HepG2 (cell line): Measurements from ENCODE around the gene ERMARD. TPM values are rescaled to one million over a fixed set of nuclear protein-coding genes. Genes with fewer than 3 reads are reported as not detected.

Source experiments
- ATF7-NPFF ChIP-seq: sonication (generic); formaldehyde crosslinking; IDR thresholded peaks from 2 replicates; pipeline ENCODE4 v1.8.1; 2023; ENCODE audit warnings: mild to moderate bottlenecking, low read depth, missing genetic modification reagents, moderate library complexity
- BCL6 ChIP-seq: IDR thresholded peaks from 2 replicates; pipeline ENCODE4 v1.6.1; 2016; ENCODE audit warnings: missing genetic modification reagents, missing compliant biosample characterization
- CC2D1A ChIP-seq: sonication (generic); formaldehyde crosslinking; IDR thresholded peaks from 2 replicates; pipeline ENCODE4 v1.8.1; 2023; ENCODE audit warnings: mild to moderate bottlenecking, missing genetic modification reagents
- EHMT2 ChIP-seq: fragments of 200-600 bp; sonication (generic); IDR thresholded peaks from 2 replicates; pipeline ENCODE4 v1.7.0; 2017; ENCODE audit warnings: antibody characterized with exemption, low read depth, low read length, borderline replicate concordance
- IKZF1 ChIP-seq: fragments of 450-650 bp; IDR thresholded peaks from 2 replicates; pipeline ENCODE4 v1.7.1; 2016
- MTF2 ChIP-seq: sonication (generic); formaldehyde crosslinking; IDR thresholded peaks from 2 replicates; pipeline ENCODE4 v1.5.0; 2020; ENCODE audit warnings: missing genetic modification reagents, borderline replicate concordance
- POLR2A ChIP-seq, 2 experiments: IDR thresholded peaks; 2 replicates each; pipeline ENCODE4 v1.6.1; 2011; ENCODE audit warnings: low read depth in 2 of 2, low read length in 2 of 2, mild to moderate bottlenecking in 1 of 2, moderate library complexity in 1 of 2; ENCODE audit not compliant: insufficient read depth in 1 of 2
- ZNF256 ChIP-seq: sonication (generic); formaldehyde crosslinking; conservative IDR thresholded peaks from 2 replicates; pipeline ENCODE4 v1.4.0; 2020; ENCODE audit warnings: missing genetic modification reagents
- ZNF264 ChIP-seq: sonication (generic); formaldehyde crosslinking; IDR thresholded peaks from 2 replicates; pipeline ENCODE4 v1.4.0; 2020; ENCODE audit warnings: missing genetic modification reagents
- ZNF317 ChIP-seq: sonication (generic); formaldehyde crosslinking; IDR thresholded peaks from 2 replicates; pipeline ENCODE4 v1.5.0; 2020; ENCODE audit warnings: mild to moderate bottlenecking, missing genetic modification reagents
- ZNF326 ChIP-seq: sonication (generic); formaldehyde crosslinking; IDR thresholded peaks from 2 replicates; pipeline ENCODE4 v1.4.0; 2020; ENCODE audit warnings: missing genetic modification reagents, borderline replicate concordance
- ZNF350 ChIP-seq: sonication (generic); formaldehyde crosslinking; IDR thresholded peaks from 2 replicates; pipeline ENCODE4 v1.4.0; 2020; ENCODE audit warnings: mild to moderate bottlenecking, low read depth, missing genetic modification reagents, borderline replicate concordance
- ZNF441 ChIP-seq: sonication (generic); formaldehyde crosslinking; IDR thresholded peaks from 2 replicates; pipeline ENCODE4 v1.7.0; 2021; ENCODE audit warnings: missing genetic modification reagents, borderline replicate concordance
- polyA plus RNA-seq, 8 experiments: library from polyadenylated mRNA; depleted of rRNA in 3 of 8; stranded (reverse) in 7 of 8; unstranded in 1 of 8; fragments of >200 nt; fragmentation: Illumina TruSeq in 4 of 8; extraction: Trizol in 4 of 8; gene quantifications; 2 replicates each; pipeline versions ENCODE4 v1.2.1 to v1.2.3, GENCODE V29; 2011 to 2016; ENCODE audit warnings: low read depth in 4 of 8, missing spikeins in 1 of 8, mixed read lengths in 1 of 8; ENCODE audit not compliant: insufficient read depth in 1 of 8
- total RNA-seq, 5 experiments: library from RNA; depleted of rRNA; stranded (reverse); fragments of >200 nt; fragmentation: Illumina TruSeq; extraction: Trizol; gene quantifications; 2 replicates each; pipeline ENCODE4 v1.2.3, GENCODE V29; 2016; ENCODE audit warnings: low read depth in 1 of 5
- TF ChIP-seq, protein P1 (sequence below): IDR thresholded peaks from 2 replicates; pipeline ENCODE4 v1.6.1; 2018; ENCODE audit warnings: missing genetic modification reagents
- TF ChIP-seq, protein P2 (sequence below): sonication (generic); formaldehyde crosslinking; IDR thresholded peaks from 2 replicates; pipeline ENCODE4 v1.5.0; 2020; ENCODE audit warnings: mild to moderate bottlenecking, missing genetic modification reagents
- TF ChIP-seq, protein P3 (sequence below): sonication (generic); formaldehyde crosslinking; IDR thresholded peaks from 2 replicates; pipeline ENCODE4 v1.4.0; 2020; ENCODE audit warnings: missing genetic modification reagents, borderline replicate concordance
- TF ChIP-seq, protein P4 (sequence below): sonication (generic); formaldehyde crosslinking; IDR thresholded peaks from 2 replicates; pipeline ENCODE4 v1.4.0; 2020; ENCODE audit warnings: missing genetic modification reagents
- TF ChIP-seq, protein P5 (sequence below): sonication (generic); formaldehyde crosslinking; IDR thresholded peaks from 2 replicates; pipeline ENCODE4 v1.4.0; 2020; ENCODE audit warnings: mild to moderate bottlenecking, missing genetic modification reagents

The ERMARD gene
- total and polyA plus RNA-seq, 2 of the 13 experiments (the other 11 are each of a cell fraction or from before 2014, with no cell fraction given) = 8.8 to 10.7 TPM

DNA sequence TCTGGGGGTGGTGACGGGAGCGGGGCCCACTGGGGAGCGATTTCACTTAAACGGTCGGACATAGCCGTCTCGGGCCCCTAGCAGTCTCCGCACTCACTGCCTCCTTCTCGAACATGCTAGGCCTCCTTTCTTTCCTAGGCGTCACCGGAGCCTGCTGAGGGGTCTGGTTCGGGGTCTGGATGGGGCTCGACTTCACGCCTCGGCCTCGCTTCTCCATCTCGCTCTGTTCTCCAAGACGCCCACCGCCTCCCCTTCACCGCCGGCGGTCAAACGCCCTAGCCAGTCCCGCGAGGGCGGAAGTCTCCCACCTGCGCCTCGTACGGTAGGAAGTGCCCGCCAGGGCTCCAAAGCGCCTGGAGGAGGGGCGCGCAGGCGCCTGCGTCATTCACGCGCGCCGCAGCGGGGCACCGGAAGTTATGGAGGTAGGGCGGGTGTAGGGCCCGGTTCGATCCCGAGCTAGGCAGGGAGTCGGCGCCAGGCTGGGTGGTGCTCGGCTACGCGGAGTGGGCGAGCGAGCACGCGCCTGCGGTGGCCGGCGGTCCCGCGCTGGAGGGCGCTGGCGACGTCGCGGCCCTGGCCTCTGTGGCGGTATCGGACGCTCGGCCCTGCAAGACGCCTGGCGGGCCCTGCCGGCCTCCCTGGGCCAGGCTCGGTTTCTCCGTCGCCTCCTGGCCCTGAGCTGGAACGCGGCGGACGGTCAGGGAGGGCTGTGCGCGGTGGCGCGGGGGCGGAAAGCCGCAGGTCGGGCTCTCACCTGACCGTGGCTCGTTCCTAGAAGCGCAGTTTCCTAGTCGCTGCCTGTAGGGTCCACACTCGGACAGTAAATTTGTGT lies at the start of gene ERMARD, which contains the start of gene DYNLT2 (continued):
- TF ChIP-seq, protein P1, sequence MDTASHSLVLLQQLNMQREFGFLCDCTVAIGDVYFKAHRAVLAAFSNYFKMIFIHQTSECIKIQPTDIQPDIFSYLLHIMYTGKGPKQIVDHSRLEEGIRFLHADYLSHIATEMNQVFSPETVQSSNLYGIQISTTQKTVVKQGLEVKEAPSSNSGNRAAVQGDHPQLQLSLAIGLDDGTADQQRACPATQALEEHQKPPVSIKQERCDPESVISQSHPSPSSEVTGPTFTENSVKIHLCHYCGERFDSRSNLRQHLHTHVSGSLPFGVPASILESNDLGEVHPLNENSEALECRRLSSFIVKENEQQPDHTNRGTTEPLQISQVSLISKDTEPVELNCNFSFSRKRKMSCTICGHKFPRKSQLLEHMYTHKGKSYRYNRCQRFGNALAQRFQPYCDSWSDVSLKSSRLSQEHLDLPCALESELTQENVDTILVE (CRISPR knock-in tag) = peak; percentile 95
- TF ChIP-seq, protein P2, sequence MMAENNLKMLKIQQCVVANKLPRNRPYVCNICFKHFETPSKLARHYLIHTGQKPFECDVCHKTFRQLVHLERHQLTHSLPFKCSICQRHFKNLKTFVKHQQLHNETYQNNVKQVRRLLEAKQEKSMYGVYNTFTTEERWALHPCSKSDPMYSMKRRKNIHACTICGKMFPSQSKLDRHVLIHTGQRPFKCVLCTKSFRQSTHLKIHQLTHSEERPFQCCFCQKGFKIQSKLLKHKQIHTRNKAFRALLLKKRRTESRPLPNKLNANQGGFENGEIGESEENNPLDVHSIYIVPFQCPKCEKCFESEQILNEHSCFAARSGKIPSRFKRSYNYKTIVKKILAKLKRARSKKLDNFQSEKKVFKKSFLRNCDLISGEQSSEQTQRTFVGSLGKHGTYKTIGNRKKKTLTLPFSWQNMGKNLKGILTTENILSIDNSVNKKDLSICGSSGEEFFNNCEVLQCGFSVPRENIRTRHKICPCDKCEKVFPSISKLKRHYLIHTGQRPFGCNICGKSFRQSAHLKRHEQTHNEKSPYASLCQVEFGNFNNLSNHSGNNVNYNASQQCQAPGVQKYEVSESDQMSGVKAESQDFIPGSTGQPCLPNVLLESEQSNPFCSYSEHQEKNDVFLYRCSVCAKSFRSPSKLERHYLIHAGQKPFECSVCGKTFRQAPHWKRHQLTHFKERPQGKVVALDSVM (CRISPR knock-in tag) = peak; percentile 87
- TF ChIP-seq ZNF256 (CRISPR knock-in tag) = peak; percentile 70; the same call in 1 of the 2 replicates
- TF ChIP-seq ATF7-NPFF (CRISPR knock-in tag) = peak; percentile 99
- peak; percentile 87 for TF ChIP-seq ZNF264
- peak; percentile 79; the same call in 1 of the 2 replicates for TF ChIP-seq ZNF317 (CRISPR knock-in tag)
- TF ChIP-seq IKZF1 = no peak
- TF ChIP-seq ZNF326 = no peak
- TF ChIP-seq, protein P3, sequence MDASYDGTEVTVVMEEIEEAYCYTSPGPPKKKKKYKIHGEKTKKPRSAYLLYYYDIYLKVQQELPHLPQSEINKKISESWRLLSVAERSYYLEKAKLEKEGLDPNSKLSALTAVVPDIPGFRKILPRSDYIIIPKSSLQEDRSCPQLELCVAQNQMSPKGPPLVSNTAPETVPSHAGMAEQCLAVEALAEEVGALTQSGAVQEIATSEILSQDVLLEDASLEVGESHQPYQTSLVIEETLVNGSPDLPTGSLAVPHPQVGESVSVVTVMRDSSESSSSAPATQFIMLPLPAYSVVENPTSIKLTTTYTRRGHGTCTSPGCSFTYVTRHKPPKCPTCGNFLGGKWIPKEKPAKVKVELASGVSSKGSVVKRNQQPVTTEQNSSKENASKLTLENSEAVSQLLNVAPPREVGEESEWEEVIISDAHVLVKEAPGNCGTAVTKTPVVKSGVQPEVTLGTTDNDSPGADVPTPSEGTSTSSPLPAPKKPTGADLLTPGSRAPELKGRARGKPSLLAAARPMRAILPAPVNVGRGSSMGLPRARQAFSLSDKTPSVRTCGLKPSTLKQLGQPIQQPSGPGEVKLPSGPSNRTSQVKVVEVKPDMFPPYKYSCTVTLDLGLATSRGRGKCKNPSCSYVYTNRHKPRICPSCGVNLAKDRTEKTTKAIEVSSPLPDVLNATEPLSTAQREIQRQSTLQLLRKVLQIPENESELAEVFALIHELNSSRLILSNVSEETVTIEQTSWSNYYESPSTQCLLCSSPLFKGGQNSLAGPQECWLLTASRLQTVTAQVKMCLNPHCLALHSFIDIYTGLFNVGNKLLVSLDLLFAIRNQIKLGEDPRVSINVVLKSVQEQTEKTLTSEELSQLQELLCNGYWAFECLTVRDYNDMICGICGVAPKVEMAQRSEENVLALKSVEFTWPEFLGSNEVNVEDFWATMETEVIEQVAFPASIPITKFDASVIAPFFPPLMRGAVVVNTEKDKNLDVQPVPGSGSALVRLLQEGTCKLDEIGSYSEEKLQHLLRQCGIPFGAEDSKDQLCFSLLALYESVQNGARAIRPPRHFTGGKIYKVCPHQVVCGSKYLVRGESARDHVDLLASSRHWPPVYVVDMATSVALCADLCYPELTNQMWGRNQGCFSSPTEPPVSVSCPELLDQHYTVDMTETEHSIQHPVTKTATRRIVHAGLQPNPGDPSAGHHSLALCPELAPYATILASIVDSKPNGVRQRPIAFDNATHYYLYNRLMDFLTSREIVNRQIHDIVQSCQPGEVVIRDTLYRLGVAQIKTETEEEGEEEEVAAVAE (CRISPR knock-in tag) = peak; percentile 91; the same call in 1 of the 2 replicates
- peak; percentile 67 for TF ChIP-seq MTF2 (CRISPR knock-in tag)
- peak; percentile 92 for TF ChIP-seq ZNF441
- TF ChIP-seq, protein P4, sequence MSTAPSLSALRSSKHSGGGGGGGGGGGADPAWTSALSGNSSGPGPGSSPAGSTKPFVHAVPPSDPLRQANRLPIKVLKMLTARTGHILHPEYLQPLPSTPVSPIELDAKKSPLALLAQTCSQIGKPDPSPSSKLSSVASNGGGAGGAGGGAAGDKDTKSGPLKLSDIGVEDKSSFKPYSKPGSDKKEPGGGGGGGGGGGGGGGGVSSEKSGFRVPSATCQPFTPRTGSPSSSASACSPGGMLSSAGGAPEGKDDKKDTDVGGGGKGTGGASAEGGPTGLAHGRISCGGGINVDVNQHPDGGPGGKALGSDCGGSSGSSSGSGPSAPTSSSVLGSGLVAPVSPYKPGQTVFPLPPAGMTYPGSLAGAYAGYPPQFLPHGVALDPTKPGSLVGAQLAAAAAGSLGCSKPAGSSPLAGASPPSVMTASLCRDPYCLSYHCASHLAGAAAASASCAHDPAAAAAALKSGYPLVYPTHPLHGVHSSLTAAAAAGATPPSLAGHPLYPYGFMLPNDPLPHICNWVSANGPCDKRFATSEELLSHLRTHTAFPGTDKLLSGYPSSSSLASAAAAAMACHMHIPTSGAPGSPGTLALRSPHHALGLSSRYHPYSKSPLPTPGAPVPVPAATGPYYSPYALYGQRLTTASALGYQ = peak; percentile 90
- TF ChIP-seq EHMT2 = no peak
- peak; percentile 62; the same call in 1 of the 2 replicates for TF ChIP-seq BCL6 (CRISPR knock-in tag)
- TF ChIP-seq ZNF350 (CRISPR knock-in tag) = peak; percentile 94
- TF ChIP-seq CC2D1A (CRISPR knock-in tag) = no peak
- TF ChIP-seq, protein P5, sequence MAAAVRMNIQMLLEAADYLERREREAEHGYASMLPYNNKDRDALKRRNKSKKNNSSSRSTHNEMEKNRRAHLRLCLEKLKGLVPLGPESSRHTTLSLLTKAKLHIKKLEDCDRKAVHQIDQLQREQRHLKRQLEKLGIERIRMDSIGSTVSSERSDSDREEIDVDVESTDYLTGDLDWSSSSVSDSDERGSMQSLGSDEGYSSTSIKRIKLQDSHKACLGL (CRISPR knock-in tag) = peak; percentile 73; the same call in 1 of the 2 replicates
- peak; percentile 90 to 99 for TF ChIP-seq POLR2A (IDR thresholded peaks at IDR 0.05; ENCODE audit: insufficient read depth in 1 of 2, low read depth in 2 of 2, low read length in 2 of 2)
